Nephron (organoid): Measurements from ENCODE around the gene BHLHA15.

Experiments
- H3K27ac Mint-ChIP-seq, 3 experiments: 2 replicates each; pipeline ENCODE4 v1.8.0; 2020; ENCODE audit warnings: mixed read lengths in 3 of 3, mild to moderate bottlenecking in 2 of 3, moderate library complexity in 1 of 3
- H3K27me3 Mint-ChIP-seq: 2 replicates; pipeline ENCODE4 v1.8.0; 2021; ENCODE audit warnings: low read depth, mild to moderate bottlenecking, moderate library complexity, mixed read lengths
- H3K36me3 Mint-ChIP-seq: 2 replicates; pipeline ENCODE4 v1.8.0; 2020; ENCODE audit warnings: low read depth, mixed read lengths
- H3K4me1 Mint-ChIP-seq: 2 replicates; pipeline ENCODE4 v1.8.0; 2020; ENCODE audit warnings: mixed read lengths
- H3K4me3 Mint-ChIP-seq, 3 experiments: 2 replicates each; pipeline ENCODE4 v1.8.0; 2020; ENCODE audit warnings: mild to moderate bottlenecking in 3 of 3, mixed read lengths in 3 of 3, moderate library complexity in 2 of 3
- H3K9me3 Mint-ChIP-seq: 2 replicates; pipeline ENCODE4 v1.8.0; 2020; ENCODE audit warnings: mixed read lengths
- CTCF ChIP-seq, 3 experiments: fragments of 200-600 bp; sonication (generic); IDR thresholded peaks; one replicate each; pipeline ENCODE4 v1.5.0; 2021; ENCODE audit warnings: antibody characterized with exemption in 3 of 3; ENCODE audit not compliant: unreplicated experiment in 3 of 3

Gene BHLHA15

DNA sequence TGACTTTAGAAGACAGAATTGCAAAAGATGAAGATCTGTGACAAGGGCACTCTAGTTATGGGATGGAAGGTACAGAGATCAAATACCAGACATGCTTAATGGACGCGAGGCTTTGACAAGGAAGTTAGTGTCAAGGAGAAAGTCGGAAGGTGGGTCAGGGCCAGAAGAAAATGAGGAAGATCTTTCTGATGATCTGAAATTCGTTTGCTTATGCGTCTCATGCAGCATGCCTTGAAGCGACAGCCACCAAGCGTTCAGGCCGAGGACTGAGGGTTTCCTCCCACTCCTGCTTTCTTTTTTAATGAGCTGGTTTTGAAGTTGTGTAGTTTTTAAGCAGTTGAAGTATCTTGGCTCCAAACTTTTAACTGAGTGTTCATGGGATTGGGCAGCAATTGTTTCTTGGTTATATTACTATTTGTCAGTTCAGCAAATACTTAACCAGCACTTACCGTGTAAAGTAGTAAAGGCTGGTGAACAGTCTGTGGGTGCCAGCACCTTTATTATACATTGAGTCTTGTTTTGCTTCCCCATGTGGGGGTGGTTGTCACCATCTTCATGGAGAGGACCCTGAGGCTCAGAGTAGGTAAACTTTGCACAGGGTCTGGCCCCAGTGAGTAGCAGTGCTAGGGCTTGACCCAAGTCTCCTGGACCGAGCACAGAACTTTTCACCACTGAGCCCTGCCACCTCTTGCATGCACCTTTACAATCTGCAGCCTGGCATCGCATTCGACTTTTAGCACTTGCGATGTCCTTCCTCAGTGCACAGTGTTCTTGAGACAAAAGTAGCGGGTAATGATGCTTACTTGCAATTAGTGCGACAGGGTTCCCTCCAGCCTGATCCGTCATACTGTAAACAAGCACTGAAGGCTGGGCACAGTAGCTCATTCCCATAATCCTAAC lies 14.3 kb upstream of the BHLHA15 start:
- Mint-ChIP-seq H3K27me3 (no peaks in the 10 kb centered on the region), H3K4me3 (no peak overlapping the region), H3K9me3 (peaks cover 5% of the 10 kb centered on the region), H3K27ac (no peak overlapping the region), H3K4me1 (no peaks in the 10 kb centered on the region), H3K36me3 (peaks cover 69% of the 10 kb centered on the region)
- no peak for TF ChIP-seq CTCF (IDR thresholded peaks at IDR 0.05; ENCODE audit: unreplicated experiment in 3 of 3)

- TF ChIP-seq CTCF (IDR thresholded peaks at IDR 0.05; ENCODE audit: unreplicated experiment in 3 of 3): no peak
- Mint-ChIP-seq H3K36me3 (peaks cover 59% of the 10 kb centered on the region), H3K4me1 (no peaks in the 10 kb centered on the region), H3K4me3 (no peak overlapping the region), H3K27ac (no peak overlapping the region), H3K9me3 (peaks cover 5% of the 10 kb centered on the region), H3K27me3 (no peaks in the 10 kb centered on the region)
Observed at GRCh38 chr7:98199131-98199530, 12.1 kb upstream of the BHLHA15 start.

- no peaks in the 10 kb centered on the region for H3K4me1 Mint-ChIP-seq
- peaks cover 58% of the 10 kb centered on the region for H3K36me3 Mint-ChIP-seq
- peaks cover 5% of the 10 kb centered on the region for H3K9me3 Mint-ChIP-seq
- no peaks in the 10 kb centered on the region for H3K27me3 Mint-ChIP-seq
- H3K27ac Mint-ChIP-seq: no peak overlapping the region
- no peak overlapping the region for H3K4me3 Mint-ChIP-seq
- TF ChIP-seq CTCF (IDR thresholded peaks at IDR 0.05; ENCODE audit: unreplicated experiment in 3 of 3): no peak
Observed at GRCh38 chr7:98200364-98200763, 10.9 kb upstream of the BHLHA15 start.

- H3K36me3 Mint-ChIP-seq: peaks cover 64% of the 10 kb centered on the region
- H3K4me1 Mint-ChIP-seq: no peaks in the 10 kb centered on the region
- no peaks in the 10 kb centered on the region for H3K27me3 Mint-ChIP-seq
- no peak overlapping the region for H3K27ac Mint-ChIP-seq
- H3K4me3 Mint-ChIP-seq: no peak overlapping the region
- TF ChIP-seq CTCF (IDR thresholded peaks at IDR 0.05; ENCODE audit: unreplicated experiment in 3 of 3): no peak
- peaks cover 5% of the 10 kb centered on the region for H3K9me3 Mint-ChIP-seq
Observed at GRCh38 chr7:98202367-98203195, 8.7 kb upstream of the BHLHA15 start.

- H3K27ac Mint-ChIP-seq: no peak overlapping the region
- H3K9me3 Mint-ChIP-seq: peaks cover 5% of the 10 kb centered on the region
- no peaks in the 10 kb centered on the region for H3K27me3 Mint-ChIP-seq
- no peaks in the 10 kb centered on the region for H3K4me1 Mint-ChIP-seq
- no peak for TF ChIP-seq CTCF (IDR thresholded peaks at IDR 0.05; ENCODE audit: unreplicated experiment in 3 of 3)
- peaks cover 59% of the 10 kb centered on the region for H3K36me3 Mint-ChIP-seq
- no peak overlapping the region for H3K4me3 Mint-ChIP-seq
Observed at GRCh38 chr7:98203261-98203963, 7.8 kb upstream of the BHLHA15 start.
